HepG2 (cell line): ENCODE data around the gene RAB11FIP5. TPM values are rescaled to one million over a fixed set of nuclear protein-coding genes. Genes with fewer than 3 reads are reported as not detected.

ENCODE experiments used
- ARNTL ChIP-seq: sonication (generic); formaldehyde crosslinking; IDR thresholded peaks from 2 replicates; pipeline ENCODE4 v1.4.0; 2020; ENCODE audit warnings: mild to moderate bottlenecking, missing genetic modification reagents
- CBX5 ChIP-seq: sonication (generic); formaldehyde crosslinking; IDR thresholded peaks from 2 replicates; pipeline ENCODE4 v1.4.0; 2020; ENCODE audit warnings: missing genetic modification reagents, borderline replicate concordance
- CEBPB ChIP-seq: IDR thresholded peaks from 2 replicates; pipeline ENCODE4 v1.6.1; 2011; ENCODE audit warnings: low read depth, low read length, improper control_type of control experiment, borderline replicate concordance
- DNMT3B ChIP-seq: conservative IDR thresholded peaks from 2 replicates; pipeline ENCODE4 v1.6.1; 2016; ENCODE audit warnings: missing biosample characterization, control low read depth
- GATAD2A ChIP-seq: IDR thresholded peaks from 2 replicates; pipeline ENCODE4 v1.6.1; 2016
- GZF1 ChIP-seq: sonication (generic); formaldehyde crosslinking; IDR thresholded peaks from 2 replicates; pipeline ENCODE4 v1.5.1; 2020; ENCODE audit warnings: mild to moderate bottlenecking, missing genetic modification reagents
- HDAC1 ChIP-seq: sonication (generic); formaldehyde crosslinking; IDR thresholded peaks from 2 replicates; pipeline ENCODE4 v1.5.1; 2020; ENCODE audit warnings: mild to moderate bottlenecking, missing genetic modification reagents
- HNF4A ChIP-seq: sonication (generic); formaldehyde crosslinking; IDR thresholded peaks from 2 replicates; pipeline ENCODE4 v1.4.0; 2020; ENCODE audit warnings: missing genetic modification reagents
- HNRNPL ChIP-seq: fragments of 200-400 bp; formaldehyde crosslinking; IDR thresholded peaks from 2 replicates; pipeline ENCODE4 v1.6.1; 2017; ENCODE audit warnings: mild to moderate bottlenecking, low read depth, low read length
- KDM5B ChIP-seq: sonication (generic); formaldehyde crosslinking; IDR thresholded peaks from 2 replicates; pipeline ENCODE4 v1.4.0; 2020; ENCODE audit warnings: missing genetic modification reagents, mild to moderate bottlenecking, borderline replicate concordance
- MED1 ChIP-seq: sonication (generic); formaldehyde crosslinking; IDR thresholded peaks from 2 replicates; pipeline ENCODE4 v1.4.0; 2020; ENCODE audit warnings: missing genetic modification reagents
- NR3C1 ChIP-seq: sonication (generic); formaldehyde crosslinking; IDR thresholded peaks from 2 replicates; pipeline ENCODE4 v1.4.0; 2020; ENCODE audit warnings: missing genetic modification reagents
- POGK ChIP-seq: sonication (generic); formaldehyde crosslinking; conservative IDR thresholded peaks from 2 replicates; pipeline ENCODE4 v1.8.0; 2022; ENCODE audit warnings: mild to moderate bottlenecking, moderate library complexity, missing genetic modification reagents
- SRSF1 ChIP-seq: fragments of 200-400 bp; formaldehyde crosslinking; optimal IDR thresholded peaks from 2 replicates; pipeline ENCODE3; 2017; ENCODE audit warnings: mild to moderate bottlenecking, low read depth, low read length, moderate library complexity
- SUZ12 ChIP-seq: fragments of 150-350 bp; IDR thresholded peaks from 2 replicates; pipeline ENCODE4 v1.6.1; 2014; ENCODE audit warnings: low read depth, low read length
- ZBTB33 ChIP-seq: sonication (generic); formaldehyde crosslinking; IDR thresholded peaks from 2 replicates; pipeline ENCODE4 v1.4.0; 2020; ENCODE audit warnings: missing genetic modification reagents
- ZBTB4 ChIP-seq: sonication (generic); formaldehyde crosslinking; IDR thresholded peaks from 2 replicates; pipeline ENCODE4 v1.4.0; 2020; ENCODE audit warnings: missing genetic modification reagents, mild to moderate bottlenecking, borderline replicate concordance
- ZGPAT ChIP-seq: IDR thresholded peaks from 2 replicates; pipeline ENCODE4 v1.6.1; 2016; ENCODE audit warnings: mild to moderate bottlenecking
- ZNF441 ChIP-seq: sonication (generic); formaldehyde crosslinking; IDR thresholded peaks from 2 replicates; pipeline ENCODE4 v1.7.0; 2021; ENCODE audit warnings: missing genetic modification reagents, borderline replicate concordance
- ZNF772 ChIP-seq: sonication (generic); formaldehyde crosslinking; IDR thresholded peaks from 2 replicates; pipeline ENCODE4 v1.5.0; 2020; ENCODE audit warnings: mild to moderate bottlenecking, missing genetic modification reagents
- ZNF839 ChIP-seq: sonication (generic); formaldehyde crosslinking; IDR thresholded peaks from 2 replicates; pipeline ENCODE4 v1.4.0; 2020; ENCODE audit warnings: missing genetic modification reagents, mild to moderate bottlenecking, borderline replicate concordance
- polyA plus RNA-seq, 8 experiments: library from polyadenylated mRNA; depleted of rRNA in 3 of 8; stranded (reverse) in 7 of 8; unstranded in 1 of 8; fragments of >200 nt; fragmentation: Illumina TruSeq in 4 of 8; extraction: Trizol in 4 of 8; gene quantifications; 2 replicates each; pipeline versions ENCODE4 v1.2.1 to v1.2.3, GENCODE V29; 2011 to 2016; ENCODE audit warnings: low read depth in 4 of 8, missing spikeins in 1 of 8, mixed read lengths in 1 of 8; ENCODE audit not compliant: insufficient read depth in 1 of 8
- total RNA-seq, 5 experiments: library from RNA; depleted of rRNA; stranded (reverse); fragments of >200 nt; fragmentation: Illumina TruSeq; extraction: Trizol; gene quantifications; 2 replicates each; pipeline ENCODE4 v1.2.3, GENCODE V29; 2016; ENCODE audit warnings: low read depth in 1 of 5

The RAB11FIP5 gene
- total and polyA plus RNA-seq, 2 of the 13 experiments (the other 11 are each of a cell fraction or from before 2014, with no cell fraction given): 9.4 to 22.9 TPM

GRCh38 chr2:73033766-73034381, 78.9 kb downstream of the RAB11FIP5 start (continued):
- TF ChIP-seq ZBTB33 (CRISPR knock-in tag): no peak
- TF ChIP-seq ZGPAT (CRISPR knock-in tag): no peak
- TF ChIP-seq SRSF1: no peak
- no peak for TF ChIP-seq POGK (CRISPR knock-in tag)
- no peak for TF ChIP-seq GZF1
- TF ChIP-seq ARNTL (CRISPR knock-in tag): no peak
- TF ChIP-seq HNRNPL: no peak
- 0 out of 2 replicates have a peak, but pooled peaks have one; percentile 8 for TF ChIP-seq GATAD2A
- peak; percentile 0; the same call in 1 of the 2 replicates for TF ChIP-seq HDAC1 (CRISPR knock-in tag)
- TF ChIP-seq DNMT3B (CRISPR knock-in tag): no peak
- TF ChIP-seq HNF4A (CRISPR knock-in tag): peak; percentile 18; the same call in 1 of the 2 replicates
- no peak for TF ChIP-seq NR3C1 (CRISPR knock-in tag)
- TF ChIP-seq CBX5 (CRISPR knock-in tag): no peak
- TF ChIP-seq MED1 (CRISPR knock-in tag): no peak
- TF ChIP-seq KDM5B (CRISPR knock-in tag): peak; percentile 26; the same call in 1 of the 2 replicates
- no peak for TF ChIP-seq ZNF839 (CRISPR knock-in tag)
- no peak for TF ChIP-seq SUZ12
- TF ChIP-seq ZNF441 (CRISPR knock-in tag): 0 out of 2 replicates have a peak, but pooled peaks have one; percentile 32
- TF ChIP-seq CEBPB: no peak
- TF ChIP-seq ZNF772: no peak
- no peak for TF ChIP-seq ZBTB4 (CRISPR knock-in tag)
